ENCODE data around the gene INO80C.

Gene INO80C

DNA sequence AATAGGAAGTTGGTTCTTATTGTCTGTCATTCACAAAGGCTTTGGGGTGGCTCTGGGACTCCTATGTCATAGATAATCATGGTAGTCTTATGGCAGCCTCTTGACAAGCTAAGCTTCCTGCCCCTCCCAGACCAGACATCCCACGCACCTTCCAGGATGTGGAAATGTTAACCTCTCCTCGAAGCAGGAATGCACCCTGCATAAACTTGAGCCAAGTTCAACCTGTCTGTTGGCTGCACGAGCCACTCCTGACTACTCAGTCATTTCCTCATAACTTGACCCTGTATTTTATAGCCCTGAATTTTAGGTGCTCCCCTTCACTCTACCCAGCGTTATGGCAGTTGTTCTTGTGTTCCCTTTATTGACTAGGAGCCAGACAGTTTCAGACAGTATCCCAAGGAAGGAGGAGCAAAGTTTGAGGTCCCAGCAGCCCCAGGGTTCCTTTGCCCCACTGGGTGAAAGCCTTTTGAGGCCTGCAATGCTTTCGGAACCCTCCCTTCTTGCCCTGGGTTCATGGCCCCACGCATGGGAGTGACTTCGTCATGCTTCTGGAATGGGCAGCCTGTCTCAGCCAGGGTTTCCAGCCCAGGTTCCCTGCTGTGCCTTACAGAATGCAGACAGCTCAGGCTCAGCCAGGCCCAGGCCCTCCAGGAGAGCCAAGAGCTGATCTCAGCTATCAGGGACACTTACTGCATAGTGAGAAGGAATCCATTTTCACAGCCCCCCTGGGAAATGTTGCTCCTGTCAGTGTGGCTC is 15.6 kb upstream of the INO80C start:
- DNase-seq (ENCODE audit: low read depth) = peak; percentile 86
- TF ChIP-seq, protein P1, sequence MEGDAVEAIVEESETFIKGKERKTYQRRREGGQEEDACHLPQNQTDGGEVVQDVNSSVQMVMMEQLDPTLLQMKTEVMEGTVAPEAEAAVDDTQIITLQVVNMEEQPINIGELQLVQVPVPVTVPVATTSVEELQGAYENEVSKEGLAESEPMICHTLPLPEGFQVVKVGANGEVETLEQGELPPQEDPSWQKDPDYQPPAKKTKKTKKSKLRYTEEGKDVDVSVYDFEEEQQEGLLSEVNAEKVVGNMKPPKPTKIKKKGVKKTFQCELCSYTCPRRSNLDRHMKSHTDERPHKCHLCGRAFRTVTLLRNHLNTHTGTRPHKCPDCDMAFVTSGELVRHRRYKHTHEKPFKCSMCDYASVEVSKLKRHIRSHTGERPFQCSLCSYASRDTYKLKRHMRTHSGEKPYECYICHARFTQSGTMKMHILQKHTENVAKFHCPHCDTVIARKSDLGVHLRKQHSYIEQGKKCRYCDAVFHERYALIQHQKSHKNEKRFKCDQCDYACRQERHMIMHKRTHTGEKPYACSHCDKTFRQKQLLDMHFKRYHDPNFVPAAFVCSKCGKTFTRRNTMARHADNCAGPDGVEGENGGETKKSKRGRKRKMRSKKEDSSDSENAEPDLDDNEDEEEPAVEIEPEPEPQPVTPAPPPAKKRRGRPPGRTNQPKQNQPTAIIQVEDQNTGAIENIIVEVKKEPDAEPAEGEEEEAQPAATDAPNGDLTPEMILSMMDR (IDR thresholded peaks at IDR 0.05; ENCODE audit: insufficient read depth, low read depth, low read length, missing control alignments) = no peak
- H3K4me3 ChIP-seq (ENCODE audit: low read length) = no peak overlapping the region

- TF ChIP-seq, protein P1 (IDR thresholded peaks at IDR 0.05; ENCODE audit: insufficient read depth, low read depth, low read length, missing control alignments) = no peak
- no peak for DNase-seq (ENCODE audit: low read depth)
- H3K4me3 ChIP-seq (ENCODE audit: low read length) = no peak overlapping the region
These were observed 15.0 kb upstream of the INO80C start for GRCh38 chr18:35512761-35513160.

- no peak for DNase-seq (ENCODE audit: low read depth)
- H3K4me3 ChIP-seq (ENCODE audit: low read length) = no peak overlapping the region
- TF ChIP-seq, protein P1 (IDR thresholded peaks at IDR 0.05; ENCODE audit: insufficient read depth, low read depth, low read length, missing control alignments) = peak; percentile 30
These were observed 14.1 kb upstream of the INO80C start for GRCh38 chr18:35511833-35512232.

DNA sequence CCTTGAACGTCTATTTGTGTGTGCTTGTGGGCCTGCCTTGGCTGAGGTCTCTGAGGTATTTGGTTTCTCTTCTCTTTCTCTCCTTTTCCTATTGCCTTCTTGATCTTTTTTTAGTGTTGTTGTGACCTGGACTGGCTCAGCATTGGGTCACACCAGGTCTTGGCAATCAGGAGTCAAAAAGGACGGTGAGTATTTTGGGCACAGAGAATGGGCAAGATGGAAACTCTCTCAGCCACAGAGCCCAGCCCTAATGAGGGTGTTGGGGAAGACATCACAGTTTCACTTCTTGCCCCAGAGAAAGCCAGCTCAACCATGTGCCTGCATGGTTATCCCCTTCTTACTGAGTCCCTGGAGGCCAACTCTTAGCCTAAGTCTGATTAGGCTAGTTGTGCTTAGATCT is 13.7 kb upstream of the INO80C start:
- DNase-seq (ENCODE audit: low read depth) = no peak
- no peak overlapping the region for H3K4me3 ChIP-seq (ENCODE audit: low read length)
- TF ChIP-seq, protein P1 (IDR thresholded peaks at IDR 0.05; ENCODE audit: insufficient read depth, low read depth, low read length, missing control alignments) = no peak

DNA sequence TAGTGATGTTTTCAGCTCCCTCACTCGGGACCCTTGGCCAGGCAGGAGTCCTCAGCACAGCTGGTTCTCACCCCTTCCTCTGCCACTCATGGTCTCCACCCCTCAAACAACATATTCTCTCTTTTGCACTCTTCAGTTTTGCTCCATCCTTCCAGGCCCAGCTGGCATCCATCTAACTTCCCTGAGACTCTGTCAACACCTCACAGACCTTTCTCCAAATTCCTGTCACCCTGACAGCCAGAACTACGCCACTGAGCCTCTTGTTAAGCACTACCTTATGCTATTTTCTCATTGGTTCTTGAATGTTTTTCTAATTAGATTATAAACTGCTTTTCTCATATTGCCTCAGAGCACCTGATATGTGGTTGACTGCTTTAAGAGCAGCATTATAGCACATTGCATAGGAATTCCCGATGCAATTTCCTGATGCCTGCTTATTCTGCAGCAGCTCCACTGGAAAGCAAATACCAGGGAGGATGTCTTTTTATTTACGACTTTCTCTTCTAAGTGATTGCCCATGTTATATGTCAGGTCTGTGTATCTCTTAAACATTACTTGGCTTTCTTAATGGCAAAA is 12.4 kb upstream of the INO80C start:
- TF ChIP-seq, protein P1 (IDR thresholded peaks at IDR 0.05; ENCODE audit: insufficient read depth, low read depth, low read length, missing control alignments) = no peak

DNA sequence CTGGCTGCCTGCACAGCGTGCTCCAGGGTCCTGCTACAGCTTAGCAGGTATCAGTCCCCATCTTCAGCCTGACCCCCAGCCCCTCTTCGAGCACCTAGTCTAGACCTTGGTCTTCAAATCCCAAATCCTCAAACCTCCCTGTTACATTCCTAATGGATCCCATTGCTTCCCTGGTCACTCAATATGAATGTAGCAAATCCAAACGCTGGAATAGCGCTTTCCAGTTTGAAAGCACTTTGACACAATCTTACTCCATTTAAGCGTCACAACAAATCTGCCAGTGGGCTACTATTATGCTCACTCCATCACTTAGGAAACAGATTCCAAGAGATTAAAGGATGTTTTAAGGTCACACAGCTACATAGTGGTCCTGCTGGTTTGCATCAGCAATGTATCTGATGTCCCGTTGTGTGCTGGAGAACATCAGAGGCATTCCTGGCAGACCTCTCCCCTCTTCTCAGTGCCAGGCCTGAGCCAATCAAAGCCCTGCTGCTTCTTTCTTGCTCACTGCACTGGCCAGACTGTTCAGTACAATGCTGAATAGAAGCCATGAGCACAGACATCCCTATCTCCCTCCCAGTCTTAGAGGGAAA is 11.1 kb upstream of the INO80C start:
- no peak overlapping the region for H3K4me3 ChIP-seq (ENCODE audit: low read length)
- no peak for DNase-seq (ENCODE audit: low read depth)
- TF ChIP-seq, protein P1 (IDR thresholded peaks at IDR 0.05; ENCODE audit: insufficient read depth, low read depth, low read length, missing control alignments) = no peak

More for the DNA sequence above, 12.4 kb upstream of the INO80C start:
- DNase-seq (ENCODE audit: low read depth) = no peak
- no peak overlapping the region for H3K4me3 ChIP-seq (ENCODE audit: low read length)

Measured in epithelial cell of esophagus (primary cell).